K562 (cell line): ENCODE measurements around the gene HOXC5. TPM values are rescaled to one million over a fixed set of nuclear protein-coding genes. Genes with fewer than 3 reads are reported as not detected.

Experiments
- ATAC-seq: fragments of 200-7000 bp; cut with Tn5 transposase; 3 replicates; pipeline ENCODE4 v1.9.1; 2020; ENCODE audit warnings: moderate library complexity
- BruUV-seq: library from RNA; stranded (reverse); fragments of 400-500 nt; replicated peaks from 2 replicates; lab custom pipeline; 2021; lab: Mats Ljungman, UMichigan
- CTCF ChIA-PET: fragments of 300-600 bp; formaldehyde crosslinking; extraction: SDS; loops from one replicate; lab custom pipeline; 2021; ENCODE audit warnings: low intra/inter-chr PET ratio; lab: Yijun Ruan, JAX
- POLR2A ChIA-PET: fragments of 300-600, 350-650 bp; sonication (Branson Sonifier 250); formaldehyde crosslinking; extraction: SDS; loops from one replicate; lab custom pipeline; 2021; ENCODE audit warnings: antibody characterized with exemption, inconsistent platforms; lab: Yijun Ruan, JAX
- DNase-seq, 4 experiments: peaks; one replicate each; pipeline versions ENCODE4 v3.0.0 to v3.0.0-alpha.2; 2011 to 2018; ENCODE audit warnings: low spot score in 3 of 4, mixed read lengths in 3 of 4; ENCODE audit errors: extremely low read depth in 1 of 4
- FAIRE-seq: peaks from 2 replicates; lab custom pipeline; 2011; peaks lifted over from hg19 to GRCh38; lab: Jason Lieb, UNC
- H2AFZ ChIP-seq: 2 replicates; pipeline ENCODE4 v1.6.0; 2011; ENCODE audit warnings: low read depth, low read length, control low read depth, inconsistent platforms
- H3K27ac ChIP-seq: fragments of 200-600 bp; 3 replicates; pipeline ENCODE4 v1.8.0; 2011; ENCODE audit warnings: low read depth, mild to moderate bottlenecking, control low read depth, inconsistent platforms, low read length, moderate library complexity, mixed read lengths; ENCODE audit errors: extremely low read depth
- H3K27me3 ChIP-seq, 2 experiments: fragments of 300-600 bp in 1 of 2; 2 replicates in 1 of 2; 3 replicates in 1 of 2; pipeline versions ENCODE4 v1.6.0 to v1.8.0; 2011; ENCODE audit warnings: inconsistent platforms in 2 of 2, low read length in 2 of 2, mild to moderate bottlenecking in 1 of 2, mixed read lengths in 1 of 2, moderate library complexity in 1 of 2; ENCODE audit not compliant: control insufficient read depth in 2 of 2, insufficient read depth in 2 of 2
- H3K36me3 ChIP-seq: fragments of 300-600 bp; 3 replicates; pipeline ENCODE4 v1.8.0; 2011; ENCODE audit warnings: mild to moderate bottlenecking, low read length, inconsistent platforms; ENCODE audit not compliant: control insufficient read depth, insufficient read depth
- H3K4me1 ChIP-seq, 2 experiments: fragments of 200-600 bp in 1 of 2; replicated peaks in 1 of 2; 2 replicates in 1 of 2; 3 replicates in 1 of 2; pipeline versions ENCODE4 v1.5.1 to v1.8.0; 2011; ENCODE audit warnings: inconsistent platforms in 2 of 2, low read length in 2 of 2, mild to moderate bottlenecking in 1 of 2, mixed read lengths in 1 of 2, moderate library complexity in 1 of 2; ENCODE audit not compliant: control insufficient read depth in 2 of 2, insufficient read depth in 2 of 2
- H3K4me2 ChIP-seq: 2 replicates; pipeline ENCODE4 v1.6.1; 2011; ENCODE audit warnings: low read length, control low read depth, inconsistent platforms, mixed read lengths; ENCODE audit not compliant: insufficient read depth
- H3K4me3 ChIP-seq: fragments of 200-600 bp; sonication (generic), shearing (Covaris generic); 2 replicates; pipeline ENCODE4 v1.5.1; 2016; ENCODE audit warnings: control low read depth, inconsistent platforms
- H3K79me2 ChIP-seq: fragments of 200-600 bp; 3 replicates; pipeline ENCODE4 v1.8.0; 2011; ENCODE audit warnings: low read length, inconsistent platforms; ENCODE audit not compliant: control insufficient read depth, insufficient read depth
- H3K9ac ChIP-seq, 2 experiments: 2 replicates each; pipeline versions ENCODE4 v1.6.0 to v1.6.1; 2011; ENCODE audit warnings: low read depth in 2 of 2, low read length in 2 of 2, control low read depth in 1 of 2, inconsistent platforms in 1 of 2, mild to moderate bottlenecking in 1 of 2, mixed read lengths in 1 of 2; ENCODE audit not compliant: insufficient read depth in 1 of 2
- H3K9me1 ChIP-seq: one replicate; pipeline ENCODE4 v1.6.0; 2011; ENCODE audit warnings: inconsistent platforms, mild to moderate bottlenecking, low read length, moderate library complexity; ENCODE audit not compliant: control insufficient read depth, insufficient read depth
- H3K9me3 ChIP-seq: replicated peaks from 2 replicates; pipeline ENCODE4 v1.5.1; 2011; ENCODE audit warnings: low read depth, low read length, inconsistent platforms; ENCODE audit not compliant: control insufficient read depth, insufficient read depth
- H4K20me1 ChIP-seq: replicated peaks from 2 replicates; pipeline ENCODE4 v1.6.1; 2011; ENCODE audit warnings: low read length, inconsistent platforms, mixed read lengths; ENCODE audit not compliant: control insufficient read depth, insufficient read depth
- C11orf30 ChIP-seq: fragments of 450-650 bp; IDR thresholded peaks from 2 replicates; pipeline ENCODE4 v1.6.1; 2016; ENCODE audit warnings: low read depth, mild to moderate bottlenecking
- CAMTA2 ChIP-seq: fragments of 250-450 bp; sonication (Bioruptor Pico); conservative IDR thresholded peaks from 2 replicates; pipeline ENCODE4 v1.5.1; 2022
- CSDE1 ChIP-seq, 2 experiments: fragments of 450-650 bp; IDR thresholded peaks; 2 replicates each; pipeline ENCODE4 v1.6.1; 2016; ENCODE audit warnings: mild to moderate bottlenecking in 1 of 2
- ESRRB ChIP-seq: fragments of 250-450 bp; sonication (Bioruptor Pico); IDR thresholded peaks from 2 replicates; pipeline ENCODE4 v1.5.0; 2020; ENCODE audit warnings: mild to moderate bottlenecking, moderate library complexity, borderline replicate concordance
- GATA2 ChIP-seq: sonication (generic); formaldehyde crosslinking; IDR thresholded peaks from 2 replicates; pipeline ENCODE4 v1.4.0; 2020; ENCODE audit warnings: mild to moderate bottlenecking, missing genetic modification reagents
- KLF10 ChIP-seq: fragments of 250-450 bp; sonication (Bioruptor Pico); IDR thresholded peaks from 2 replicates; pipeline ENCODE4 v1.6.1; 2021; ENCODE audit warnings: matching md5 sums
- MAFG ChIP-seq: fragments of 450-650 bp; conservative IDR thresholded peaks from 2 replicates; pipeline ENCODE4 v1.6.1; 2016; ENCODE audit warnings: missing genetic modification characterization, missing compliant biosample characterization
- NFE2 ChIP-seq: IDR thresholded peaks from 2 replicates; pipeline ENCODE4 v1.6.1; 2014; ENCODE audit warnings: antibody characterized with exemption, low read depth
- POU5F1 ChIP-seq: fragments of 150-350 bp; IDR thresholded peaks from 2 replicates; pipeline ENCODE4 v1.6.1; 2014; ENCODE audit warnings: borderline replicate concordance, low read length, low read depth, mild to moderate bottlenecking; ENCODE audit not compliant: partially characterized antibody
- PURB ChIP-seq: sonication (generic); formaldehyde crosslinking; IDR thresholded peaks from 2 replicates; pipeline ENCODE4 v1.9.0; 2021; ENCODE audit warnings: low read depth, mild to moderate bottlenecking, missing genetic modification reagents
- RB1 ChIP-seq: fragments of 450-650 bp; IDR thresholded peaks from 2 replicates; pipeline ENCODE4 v1.6.1; 2017; ENCODE audit warnings: low read depth, mild to moderate bottlenecking
- WGBS: fragments of 100-300 bp; shearing (Covaris generic); methylation state at CpG from one replicate; pipeline ENCODE4 v1.1.6; 2016; ENCODE audit warnings: low coverage, mixed read lengths; ENCODE audit not compliant: insufficient coverage; ENCODE audit errors: missing lambda C conversion rate; 5-methylcytosine and 5-hydroxymethylcytosine counted together
- in situ Hi-C: fragments of 300-500 bp; cut with MboI; formaldehyde crosslinking; loops from 4 replicates; pipeline ENCODE4 v1.15.0; 2018; ENCODE audit warnings: inconsistent platforms, mixed read lengths
- intact Hi-C: fragments of 100-400 bp; cut with micrococcal nuclease; formaldehyde crosslinking; loops from 2 replicates; pipeline ENCODE4 v1.14.2; 2022
- polyA plus RNA-seq, 8 experiments: library from polyadenylated mRNA; depleted of rRNA in 4 of 8; stranded (reverse) in 5 of 8; unstranded in 3 of 8; fragments of >200 nt; fragmentation: Nextera tagmentation in 2 of 8; fragmentation: Illumina TruSeq in 1 of 8; extraction: Ambion mirVana in 2 of 8; extraction: Trizol in 1 of 8; gene quantifications; 2 replicates each; pipeline versions ENCODE4 v1.2.1 to v1.2.3, GENCODE V29; 2011 to 2014; ENCODE audit warnings: inconsistent platforms in 1 of 8, missing spikeins in 1 of 8
- total RNA-seq, 7 experiments: library from RNA; depleted of rRNA in 6 of 7; stranded (reverse); fragments of >200 nt in 6 of 7; fragmentation: Illumina TruSeq in 2 of 7; extraction: Trizol in 2 of 7; gene quantifications; 2 replicates each; pipeline versions ENCODE4 v1.2.1 to v1.2.3, GENCODE V29; 2011 to 2021; ENCODE audit warnings: low replicate concordance in 1 of 7
- TF ChIP-seq, protein P1 (sequence below): sonication (generic); formaldehyde crosslinking; IDR thresholded peaks from 2 replicates; pipeline ENCODE4 v1.8.1; 2023; ENCODE audit warnings: missing genetic modification reagents, mild to moderate bottlenecking, borderline replicate concordance
- TF ChIP-seq, protein P2 (sequence below): fragments of 450-650 bp; formaldehyde crosslinking; IDR thresholded peaks from 2 replicates; pipeline ENCODE4 v1.4.0; 2022; ENCODE audit warnings: missing genetic modification characterization
- TF ChIP-seq, protein P3 (sequence below): sonication (generic); formaldehyde crosslinking; IDR thresholded peaks from 2 replicates; pipeline ENCODE4 v1.8.0; 2022; ENCODE audit warnings: missing genetic modification reagents, mild to moderate bottlenecking, moderate library complexity, borderline replicate concordance

Gene HOXC5
- total and polyA plus RNA-seq, 9 of the 15 experiments (the other 6 are each of a cell fraction or from before 2014, with no cell fraction given) = 0.10 to 0.44 (median 0.18) TPM; not detected in 4

DNA sequence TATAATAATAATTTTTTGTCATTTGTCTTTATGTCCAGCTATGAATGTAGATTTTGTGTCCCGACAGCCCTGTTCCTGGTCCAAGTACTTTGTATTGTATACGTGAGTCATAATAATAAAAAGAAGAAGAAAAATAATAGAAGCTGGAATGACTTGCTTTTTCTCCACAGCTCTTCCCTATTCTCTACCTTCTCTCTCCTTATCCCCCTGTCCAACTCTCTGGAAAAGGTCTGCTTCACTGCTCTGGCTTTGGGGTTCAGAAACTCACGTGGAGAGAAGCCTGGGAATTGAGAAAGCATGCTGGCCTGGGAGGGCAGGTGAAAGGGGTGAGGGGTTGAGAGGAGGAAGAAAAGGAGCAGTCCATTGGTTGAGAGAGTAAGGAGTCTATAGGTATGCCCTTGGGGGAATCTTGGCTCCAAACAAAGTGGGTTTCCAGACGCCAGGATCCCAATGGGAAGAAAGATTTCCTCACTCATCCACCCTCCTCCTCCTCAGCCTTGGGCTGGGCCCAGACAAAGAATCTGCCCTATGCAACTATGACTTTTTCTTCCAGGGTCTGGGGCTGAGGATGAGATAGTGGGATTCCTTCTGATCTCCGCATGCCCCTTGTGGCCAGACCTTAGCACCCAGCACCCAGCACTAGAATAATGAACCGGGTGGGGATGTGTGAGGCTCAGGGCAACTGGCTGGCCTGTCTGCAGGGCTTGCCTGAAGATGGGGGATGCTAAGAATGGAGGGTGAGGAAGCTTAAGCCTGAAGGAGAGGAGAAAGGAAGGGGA is 20.0 kb upstream of the HOXC5 start:
- Histone ChIP-seq H3K79me2 (peaks cover 3% of the 10 kb centered on the region; the same call in 1 of the 3 replicates), H3K4me3 (no peak overlapping the region), H3K4me1 (peaks cover 11 to 20% of the 10 kb centered on the region in 2 experiments), H3K27me3 (no peaks in the 10 kb centered on the region), H3K27ac (no peak overlapping the region), H3K4me2 (no peak overlapping the region), H2AFZ (no peak overlapping the region), H3K9me3 (no peaks in the 10 kb centered on the region), H4K20me1 (no peaks in the 10 kb centered on the region), H3K9ac (peak overlapping the region in 1 of 2 experiments; percentile 70; a peak in 1 of 4 replicates), H3K36me3 (no peaks in the 10 kb centered on the region), H3K9me1 (no peaks in the 10 kb centered on the region)
- BruUV-seq = no TSS peak
- 57% methylated on average over 6 of the region's 6 CpGs for WGBS
- ATAC-seq (peak; percentile 31), DNase-seq (peak in 3 of 4 experiments; percentile 32 to 47 (median 37)), FAIRE-seq (no peak)
- CTCF ChIA-PET = no interaction called here
- in situ Hi-C loops (no loop called here), intact Hi-C loops (loop anchor here (10.0 kb wide), 1 partner anchor 282 kb away; no protein-coding TSS in a partner anchor)
- POLR2A ChIA-PET = interaction anchor here (0.5 to 1.0 kb wide), 4 partner anchors 10 to 1028 kb away, joined by 3 to 4 read pairs (median 3); no protein-coding TSS in a partner anchor
- TF ChIP-seq ESRRB (CRISPR knock-in tag) = no peak
- TF ChIP-seq, protein P1, sequence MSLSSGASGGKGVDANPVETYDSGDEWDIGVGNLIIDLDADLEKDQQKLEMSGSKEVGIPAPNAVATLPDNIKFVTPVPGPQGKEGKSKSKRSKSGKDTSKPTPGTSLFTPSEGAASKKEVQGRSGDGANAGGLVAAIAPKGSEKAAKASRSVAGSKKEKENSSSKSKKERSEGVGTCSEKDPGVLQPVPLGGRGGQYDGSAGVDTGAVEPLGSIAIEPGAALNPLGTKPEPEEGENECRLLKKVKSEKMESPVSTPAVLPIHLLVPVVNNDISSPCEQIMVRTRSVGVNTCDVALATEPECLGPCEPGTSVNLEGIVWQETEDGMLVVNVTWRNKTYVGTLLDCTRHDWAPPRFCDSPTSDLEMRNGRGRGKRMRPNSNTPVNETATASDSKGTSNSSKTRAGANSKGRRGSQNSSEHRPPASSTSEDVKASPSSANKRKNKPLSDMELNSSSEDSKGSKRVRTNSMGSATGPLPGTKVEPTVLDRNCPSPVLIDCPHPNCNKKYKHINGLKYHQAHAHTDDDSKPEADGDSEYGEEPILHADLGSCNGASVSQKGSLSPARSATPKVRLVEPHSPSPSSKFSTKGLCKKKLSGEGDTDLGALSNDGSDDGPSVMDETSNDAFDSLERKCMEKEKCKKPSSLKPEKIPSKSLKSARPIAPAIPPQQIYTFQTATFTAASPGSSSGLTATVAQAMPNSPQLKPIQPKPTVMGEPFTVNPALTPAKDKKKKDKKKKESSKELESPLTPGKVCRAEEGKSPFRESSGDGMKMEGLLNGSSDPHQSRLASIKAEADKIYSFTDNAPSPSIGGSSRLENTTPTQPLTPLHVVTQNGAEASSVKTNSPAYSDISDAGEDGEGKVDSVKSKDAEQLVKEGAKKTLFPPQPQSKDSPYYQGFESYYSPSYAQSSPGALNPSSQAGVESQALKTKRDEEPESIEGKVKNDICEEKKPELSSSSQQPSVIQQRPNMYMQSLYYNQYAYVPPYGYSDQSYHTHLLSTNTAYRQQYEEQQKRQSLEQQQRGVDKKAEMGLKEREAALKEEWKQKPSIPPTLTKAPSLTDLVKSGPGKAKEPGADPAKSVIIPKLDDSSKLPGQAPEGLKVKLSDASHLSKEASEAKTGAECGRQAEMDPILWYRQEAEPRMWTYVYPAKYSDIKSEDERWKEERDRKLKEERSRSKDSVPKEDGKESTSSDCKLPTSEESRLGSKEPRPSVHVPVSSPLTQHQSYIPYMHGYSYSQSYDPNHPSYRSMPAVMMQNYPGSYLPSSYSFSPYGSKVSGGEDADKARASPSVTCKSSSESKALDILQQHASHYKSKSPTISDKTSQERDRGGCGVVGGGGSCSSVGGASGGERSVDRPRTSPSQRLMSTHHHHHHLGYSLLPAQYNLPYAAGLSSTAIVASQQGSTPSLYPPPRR = no peak
- no peak for TF ChIP-seq POU5F1
- TF ChIP-seq MAFG (tag) = 0 out of 2 replicates have a peak, but pooled peaks have one; percentile 11
- no peak for TF ChIP-seq CSDE1 (IDR thresholded peaks at IDR 0.05)
- no peak for TF ChIP-seq CAMTA2 (CRISPR knock-in tag)
- peak; percentile 32; the same call in 1 of the 2 replicates for TF ChIP-seq NFE2
- TF ChIP-seq, protein P2, sequence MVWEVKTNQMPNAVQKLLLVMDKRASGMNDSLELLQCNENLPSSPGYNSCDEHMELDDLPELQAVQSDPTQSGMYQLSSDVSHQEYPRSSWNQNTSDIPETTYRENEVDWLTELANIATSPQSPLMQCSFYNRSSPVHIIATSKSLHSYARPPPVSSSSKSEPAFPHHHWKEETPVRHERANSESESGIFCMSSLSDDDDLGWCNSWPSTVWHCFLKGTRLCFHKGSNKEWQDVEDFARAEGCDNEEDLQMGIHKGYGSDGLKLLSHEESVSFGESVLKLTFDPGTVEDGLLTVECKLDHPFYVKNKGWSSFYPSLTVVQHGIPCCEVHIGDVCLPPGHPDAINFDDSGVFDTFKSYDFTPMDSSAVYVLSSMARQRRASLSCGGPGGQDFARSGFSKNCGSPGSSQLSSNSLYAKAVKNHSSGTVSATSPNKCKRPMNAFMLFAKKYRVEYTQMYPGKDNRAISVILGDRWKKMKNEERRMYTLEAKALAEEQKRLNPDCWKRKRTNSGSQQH = no peak
- TF ChIP-seq C11orf30 = peak; percentile 28
- TF ChIP-seq PURB (CRISPR knock-in tag) = no peak
- TF ChIP-seq, protein P3, sequence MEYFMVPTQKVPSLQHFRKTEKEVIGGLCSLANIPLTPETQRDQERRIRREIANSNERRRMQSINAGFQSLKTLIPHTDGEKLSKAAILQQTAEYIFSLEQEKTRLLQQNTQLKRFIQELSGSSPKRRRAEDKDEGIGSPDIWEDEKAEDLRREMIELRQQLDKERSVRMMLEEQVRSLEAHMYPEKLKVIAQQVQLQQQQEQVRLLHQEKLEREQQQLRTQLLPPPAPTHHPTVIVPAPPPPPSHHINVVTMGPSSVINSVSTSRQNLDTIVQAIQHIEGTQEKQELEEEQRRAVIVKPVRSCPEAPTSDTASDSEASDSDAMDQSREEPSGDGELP (CRISPR knock-in tag) = 0 out of 2 replicates have a peak, but pooled peaks have one; percentile 14
- no peak for TF ChIP-seq GATA2 (CRISPR knock-in tag)
- no peak for TF ChIP-seq KLF10 (CRISPR knock-in tag)
- TF ChIP-seq RB1 = no peak
